CD14-positive monocyte (primary cell): ENCODE measurements around the gene SUMO3. TPM values are rescaled to one million over a fixed set of nuclear protein-coding genes. Genes with fewer than 3 reads are reported as not detected.
A peak's percentile ranks its signal among the peaks of the same experiment; 100 is the strongest.

Source experiments
- DNase-seq, 3 donors: peaks; one replicate each; pipeline ENCODE4 v3.0.0-alpha.2; 2011 to 2022
- H2AFZ ChIP-seq: 2 replicates; pipeline ENCODE4 v1.6.0; 2012; ENCODE audit warnings: mild to moderate bottlenecking, low read depth, low read length, inconsistent platforms; ENCODE audit not compliant: insufficient read depth, poor library complexity, severe bottlenecking
- H3K27ac ChIP-seq, 2 donors: 1 replicate in 1 of 2; 2 replicates in 1 of 2; pipeline ENCODE4 v1.5.1; 2012 to 2013; ENCODE audit warnings: low read length in 2 of 2, control low read depth in 1 of 2, inconsistent platforms in 1 of 2, low read depth in 1 of 2, mild to moderate bottlenecking in 1 of 2
- H3K27me3 ChIP-seq, 2 donors: one replicate each; pipeline versions ENCODE4 v1.6.0 to v1.6.1; 2011 to 2013; ENCODE audit warnings: low read length in 2 of 2; ENCODE audit not compliant: control insufficient read depth in 2 of 2, insufficient read depth in 2 of 2
- H3K36me3 ChIP-seq, 2 donors: replicated peaks in 1 of 2; 1 replicate in 1 of 2; 2 replicates in 1 of 2; pipeline versions ENCODE4 v1.5.1 to v1.6.1; 2012 to 2013; ENCODE audit warnings: low read length in 2 of 2, control low read depth in 1 of 2, inconsistent platforms in 1 of 2, mild to moderate bottlenecking in 1 of 2; ENCODE audit not compliant: insufficient read depth in 2 of 2, control insufficient read depth in 1 of 2
- H3K4me1 ChIP-seq, 2 donors: 1 replicate in 1 of 2; 2 replicates in 1 of 2; pipeline versions ENCODE4 v1.5.1 to v1.6.1; 2012 to 2013; ENCODE audit warnings: low read length in 2 of 2, control low read depth in 1 of 2, inconsistent platforms in 1 of 2, mild to moderate bottlenecking in 1 of 2, moderate library complexity in 1 of 2; ENCODE audit not compliant: insufficient read depth in 2 of 2, control insufficient read depth in 1 of 2
- H3K4me2 ChIP-seq: replicated peaks from 2 replicates; pipeline ENCODE3; 2012; ENCODE audit warnings: low read length, moderate library complexity, mild to moderate bottlenecking; ENCODE audit not compliant: poor library complexity, severe bottlenecking; ENCODE audit errors: extremely low read depth
- H3K4me3 ChIP-seq, 3 experiments: fragments of 200-600 bp in 1 of 3; sonication (generic) in 1 of 3; replicated peaks in 1 of 3; 1 replicate in 2 of 3; 2 replicates in 1 of 3; pipeline ENCODE4 v1.5.1; 2011 to 2013; ENCODE audit warnings: low read length in 3 of 3, mild to moderate bottlenecking in 3 of 3, control low read depth in 2 of 3, low read depth in 2 of 3, inconsistent platforms in 1 of 3, moderate library complexity in 1 of 3
- H3K79me2 ChIP-seq: 2 replicates; pipeline ENCODE4 v1.6.0; 2012; ENCODE audit warnings: mild to moderate bottlenecking, control low read depth, inconsistent platforms, low read length, moderate library complexity; ENCODE audit not compliant: insufficient read depth
- H3K9ac ChIP-seq: 2 replicates; pipeline ENCODE4 v1.6.0; 2017; ENCODE audit warnings: low read length, mild to moderate bottlenecking; ENCODE audit not compliant: insufficient read depth, poor library complexity, severe bottlenecking
- H3K9me3 ChIP-seq, 2 donors: replicated peaks in 1 of 2; 1 replicate in 1 of 2; 2 replicates in 1 of 2; pipeline versions ENCODE4 v1.5.1 to v1.6.1; 2012 to 2013; ENCODE audit warnings: low read length in 2 of 2, control low read depth in 1 of 2; ENCODE audit not compliant: control insufficient read depth in 1 of 2, insufficient read depth in 1 of 2
- H4K20me1 ChIP-seq: 2 replicates; pipeline ENCODE4 v1.6.0; 2012; ENCODE audit warnings: mild to moderate bottlenecking, low read length, control low read depth, moderate library complexity; ENCODE audit not compliant: insufficient read depth
- H3K27ac Mint-ChIP-seq, 7 donors: one replicate each; pipeline ENCODE4 v1.8.0; 2020; ENCODE audit warnings: mild to moderate bottlenecking in 7 of 7, mixed read lengths in 7 of 7, moderate library complexity in 6 of 7, inconsistent platforms in 2 of 7
- H3K27me3 Mint-ChIP-seq, 3 donors: one replicate each; pipeline ENCODE4 v1.8.0; 2021 to 2022; ENCODE audit warnings: low read depth in 3 of 3, mild to moderate bottlenecking in 3 of 3, mixed read lengths in 3 of 3, moderate library complexity in 3 of 3, inconsistent platforms in 1 of 3
- H3K36me3 Mint-ChIP-seq, 2 donors: one replicate each; pipeline ENCODE4 v1.8.0; 2020; ENCODE audit warnings: mixed read lengths in 2 of 2, inconsistent platforms in 1 of 2, mild to moderate bottlenecking in 1 of 2
- H3K4me1 Mint-ChIP-seq: one replicate; pipeline ENCODE4 v1.8.0; 2020; ENCODE audit warnings: mild to moderate bottlenecking, mixed read lengths
- H3K4me3 Mint-ChIP-seq, 2 donors: one replicate each; pipeline ENCODE4 v1.8.0; 2020; ENCODE audit warnings: mild to moderate bottlenecking in 2 of 2, mixed read lengths in 2 of 2, moderate library complexity in 1 of 2
- H3K9me3 Mint-ChIP-seq, 7 donors: one replicate each; pipeline ENCODE4 v1.8.0; 2020 to 2022; ENCODE audit warnings: mixed read lengths in 7 of 7, mild to moderate bottlenecking in 6 of 7, moderate library complexity in 6 of 7, inconsistent platforms in 2 of 7
- WGBS: methylation state at CpG from one replicate; pipeline ENCODE4 v1.1.5; 2013; ENCODE audit warnings: missing lambda C conversion rate; ENCODE audit not compliant: insufficient coverage; 5-methylcytosine and 5-hydroxymethylcytosine counted together
- intact Hi-C, 2 donors: fragments of 100-400 bp; cut with micrococcal nuclease; formaldehyde crosslinking; loops; one replicate each; pipeline versions ENCODE4 v1.15.0 to v1.15.1; 2023
- polyA plus RNA-seq, 3 donors: library from polyadenylated mRNA; depleted of rRNA in 1 of 3; unstranded in 2 of 3; stranded (reverse) in 1 of 3; fragments of 300-500 nt in 2 of 3; fragments of >200 nt in 1 of 3; fragmentation: Illumina TruSeq in 2 of 3; gene quantifications; 1 replicate in 2 of 3; 2 replicates in 1 of 3; pipeline ENCODE4 v1.2.3, GENCODE V29; 2012 to 2021
- TF ChIP-seq, protein P1 (sequence below): fragments of 200-600 bp; IDR thresholded peaks from one replicate; pipeline ENCODE4 v1.8.0; 2022; ENCODE audit warnings: antibody characterized with exemption, mild to moderate bottlenecking

SUMO3 gene
- polyA plus RNA-seq, 3 donors = 70.9 to 112 (median 109) TPM

- Histone ChIP-seq H3K79me2 (peaks cover 89% of the 10 kb centered on the region), H3K4me2 (no peak overlapping the region), H3K4me3 (no peak overlapping the region), H4K20me1 (peaks cover 58% of the 10 kb centered on the region), H3K27ac (no peak overlapping the region), H3K9ac (no peak overlapping the region), H2AFZ (no peak overlapping the region), H3K27me3 (no peaks in the 10 kb centered on the region), H3K9me3 (no peaks in the 10 kb centered on the region), H3K4me1 (no peaks in the 10 kb centered on the region), H3K36me3 (peaks cover 8 to 39% of the 10 kb centered on the region in 2 donors)
- Mint-ChIP-seq H3K36me3 (peaks cover 42 to 43% of the 10 kb centered on the region in 2 donors), H3K4me1 (peaks cover 17% of the 10 kb centered on the region), H3K9me3 (peaks cover 0 to 2% (median 0%) of the 10 kb centered on the region in 7 donors), H3K4me3 (no peak overlapping the region), H3K27ac (peak overlapping the region in 2 of 7 donors; percentile 38 to 63), H3K27me3 (no peaks in the 10 kb centered on the region)
- DNase-seq = no peak
- WGBS = no CpG with 5 or more reads among the region's 4 CpGs
- intact Hi-C loops = loop anchor here (5.0 kb wide), 2 partner anchors 281 to 286 kb away; no protein-coding TSS in a partner anchor
- TF ChIP-seq, protein P1, sequence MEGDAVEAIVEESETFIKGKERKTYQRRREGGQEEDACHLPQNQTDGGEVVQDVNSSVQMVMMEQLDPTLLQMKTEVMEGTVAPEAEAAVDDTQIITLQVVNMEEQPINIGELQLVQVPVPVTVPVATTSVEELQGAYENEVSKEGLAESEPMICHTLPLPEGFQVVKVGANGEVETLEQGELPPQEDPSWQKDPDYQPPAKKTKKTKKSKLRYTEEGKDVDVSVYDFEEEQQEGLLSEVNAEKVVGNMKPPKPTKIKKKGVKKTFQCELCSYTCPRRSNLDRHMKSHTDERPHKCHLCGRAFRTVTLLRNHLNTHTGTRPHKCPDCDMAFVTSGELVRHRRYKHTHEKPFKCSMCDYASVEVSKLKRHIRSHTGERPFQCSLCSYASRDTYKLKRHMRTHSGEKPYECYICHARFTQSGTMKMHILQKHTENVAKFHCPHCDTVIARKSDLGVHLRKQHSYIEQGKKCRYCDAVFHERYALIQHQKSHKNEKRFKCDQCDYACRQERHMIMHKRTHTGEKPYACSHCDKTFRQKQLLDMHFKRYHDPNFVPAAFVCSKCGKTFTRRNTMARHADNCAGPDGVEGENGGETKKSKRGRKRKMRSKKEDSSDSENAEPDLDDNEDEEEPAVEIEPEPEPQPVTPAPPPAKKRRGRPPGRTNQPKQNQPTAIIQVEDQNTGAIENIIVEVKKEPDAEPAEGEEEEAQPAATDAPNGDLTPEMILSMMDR = peak; percentile 53
Observed at GRCh38 chr21:44793592-44794374, 24.1 kb downstream of the SUMO3 start.

DNA sequence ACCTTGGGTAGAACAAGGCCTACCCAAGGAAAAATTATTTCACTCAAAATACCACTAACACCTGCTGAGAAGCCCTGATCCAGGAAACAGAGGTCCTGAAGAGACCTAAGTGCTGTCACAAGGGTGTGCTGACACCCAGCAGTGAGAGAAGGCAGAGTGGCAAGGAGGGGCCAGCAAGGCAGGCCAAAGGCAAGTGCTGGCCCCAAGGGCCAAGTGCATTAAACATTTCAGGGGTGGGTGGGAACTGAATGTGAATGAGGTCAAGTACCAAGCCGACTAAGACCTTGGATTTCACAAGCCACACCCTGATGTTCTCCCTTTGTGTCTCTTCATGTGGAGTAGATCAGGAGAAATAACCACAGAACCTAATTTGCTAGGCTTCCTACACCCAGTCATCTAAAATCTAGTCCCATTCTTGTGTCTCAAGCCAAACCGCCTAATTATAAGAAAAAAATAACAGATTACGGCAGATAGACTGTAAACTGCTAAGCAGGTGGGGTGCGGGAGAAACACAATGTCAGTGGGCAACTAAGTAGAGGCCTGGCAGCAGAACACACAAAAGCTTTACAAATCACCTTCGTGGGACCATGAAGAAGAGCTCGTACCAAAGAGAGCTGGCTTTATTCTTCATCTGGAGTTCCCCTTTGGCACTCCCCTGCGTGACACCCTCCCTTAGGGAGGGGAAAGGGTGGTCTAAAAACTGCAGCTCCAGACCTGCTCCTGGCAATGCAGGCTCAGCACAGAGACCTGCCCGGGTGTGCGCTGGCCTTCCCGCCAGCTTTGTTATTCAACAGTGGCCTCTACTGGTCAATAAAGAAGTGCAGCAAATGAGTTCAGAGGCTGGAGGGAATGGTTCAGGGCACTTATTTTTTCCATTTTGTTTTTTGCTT, 24.9 kb downstream of the SUMO3 start:
- Histone ChIP-seq H3K9ac (no peak overlapping the region), H4K20me1 (peaks cover 66% of the 10 kb centered on the region)

More for the DNA sequence above, 24.9 kb downstream of the SUMO3 start:
- peaks cover 0 to 2% (median 0%) of the 10 kb centered on the region in 7 donors for H3K9me3 Mint-ChIP-seq
- Histone ChIP-seq H3K4me3 (no peak overlapping the region), H3K9me3 (no peaks in the 10 kb centered on the region), H3K4me1 (no peaks in the 10 kb centered on the region), H3K4me2 (no peak overlapping the region), H2AFZ (no peak overlapping the region), H3K27ac (no peak overlapping the region), H3K27me3 (no peaks in the 10 kb centered on the region), H3K79me2 (peaks cover 87% of the 10 kb centered on the region), H3K36me3 (peaks cover 8 to 31% of the 10 kb centered on the region in 2 donors)
- no peaks in the 10 kb centered on the region for H3K27me3 Mint-ChIP-seq
- DNase-seq = peak; percentile 28 to 37 (median 36)
- WGBS = 0% methylated on average over 4 of the region's 10 CpGs
- H3K4me1 Mint-ChIP-seq = peaks cover 13% of the 10 kb centered on the region
- H3K4me3 Mint-ChIP-seq = no peak overlapping the region
- TF ChIP-seq, protein P1 = peak; percentile 77
- peak overlapping the region in 2 of 7 donors; percentile 33 to 63 for H3K27ac Mint-ChIP-seq
- peaks cover 35 to 36% of the 10 kb centered on the region in 2 donors for H3K36me3 Mint-ChIP-seq
- intact Hi-C loops = loop anchor here (5.0 kb wide), 2 partner anchors 281 to 286 kb away; no protein-coding TSS in a partner anchor
